Measurements from ENCODE around the gene SH3D19.

The SH3D19 gene

DNA sequence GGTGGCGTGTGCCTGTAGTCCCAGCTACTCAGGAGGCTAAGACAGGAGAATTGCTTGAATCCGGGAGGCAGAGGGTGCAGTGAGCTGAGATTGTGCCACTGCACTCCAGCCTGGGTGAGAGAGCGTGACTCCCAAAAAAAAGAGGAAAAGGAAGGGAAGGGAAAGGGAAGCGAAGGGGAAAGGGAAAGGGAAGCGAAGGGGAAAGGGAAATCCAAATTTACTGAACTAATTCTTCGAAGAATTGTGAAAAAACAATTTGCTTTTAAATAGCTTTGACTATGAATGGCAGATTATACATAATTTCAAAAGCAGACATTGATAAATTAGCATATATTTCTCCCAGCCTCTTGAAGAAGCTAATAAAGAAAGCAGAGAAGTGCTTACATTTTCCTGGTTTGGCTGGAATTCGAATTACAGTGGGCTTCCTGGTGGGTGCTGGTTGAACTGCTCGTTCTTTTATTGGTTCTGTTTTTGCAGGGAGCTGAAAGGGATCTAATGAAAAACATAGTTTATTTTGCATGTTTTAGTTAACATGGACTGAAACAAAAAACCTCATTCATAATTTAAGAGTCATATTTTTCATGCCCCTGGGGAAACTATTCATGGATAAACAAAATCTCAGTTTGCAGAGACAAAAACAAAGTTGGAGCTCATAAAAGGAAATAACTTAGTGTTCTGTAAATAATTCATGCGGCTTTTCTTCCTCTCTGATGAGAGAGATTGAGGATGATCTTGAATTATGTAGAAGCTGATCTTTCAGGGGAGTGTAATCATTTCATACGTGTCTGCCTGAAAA, 160.0 kb downstream of the SH3D19 start:
- no peak for DNase-seq (ENCODE audit: low read depth)
- H3K4me3 ChIP-seq (ENCODE audit: low read depth, low read length) = no peak overlapping the region
- TF ChIP-seq, protein P1, sequence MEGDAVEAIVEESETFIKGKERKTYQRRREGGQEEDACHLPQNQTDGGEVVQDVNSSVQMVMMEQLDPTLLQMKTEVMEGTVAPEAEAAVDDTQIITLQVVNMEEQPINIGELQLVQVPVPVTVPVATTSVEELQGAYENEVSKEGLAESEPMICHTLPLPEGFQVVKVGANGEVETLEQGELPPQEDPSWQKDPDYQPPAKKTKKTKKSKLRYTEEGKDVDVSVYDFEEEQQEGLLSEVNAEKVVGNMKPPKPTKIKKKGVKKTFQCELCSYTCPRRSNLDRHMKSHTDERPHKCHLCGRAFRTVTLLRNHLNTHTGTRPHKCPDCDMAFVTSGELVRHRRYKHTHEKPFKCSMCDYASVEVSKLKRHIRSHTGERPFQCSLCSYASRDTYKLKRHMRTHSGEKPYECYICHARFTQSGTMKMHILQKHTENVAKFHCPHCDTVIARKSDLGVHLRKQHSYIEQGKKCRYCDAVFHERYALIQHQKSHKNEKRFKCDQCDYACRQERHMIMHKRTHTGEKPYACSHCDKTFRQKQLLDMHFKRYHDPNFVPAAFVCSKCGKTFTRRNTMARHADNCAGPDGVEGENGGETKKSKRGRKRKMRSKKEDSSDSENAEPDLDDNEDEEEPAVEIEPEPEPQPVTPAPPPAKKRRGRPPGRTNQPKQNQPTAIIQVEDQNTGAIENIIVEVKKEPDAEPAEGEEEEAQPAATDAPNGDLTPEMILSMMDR (IDR thresholded peaks at IDR 0.05; ENCODE audit: insufficient read depth, low read depth, low read length, missing control alignments) = no peak

DNA sequence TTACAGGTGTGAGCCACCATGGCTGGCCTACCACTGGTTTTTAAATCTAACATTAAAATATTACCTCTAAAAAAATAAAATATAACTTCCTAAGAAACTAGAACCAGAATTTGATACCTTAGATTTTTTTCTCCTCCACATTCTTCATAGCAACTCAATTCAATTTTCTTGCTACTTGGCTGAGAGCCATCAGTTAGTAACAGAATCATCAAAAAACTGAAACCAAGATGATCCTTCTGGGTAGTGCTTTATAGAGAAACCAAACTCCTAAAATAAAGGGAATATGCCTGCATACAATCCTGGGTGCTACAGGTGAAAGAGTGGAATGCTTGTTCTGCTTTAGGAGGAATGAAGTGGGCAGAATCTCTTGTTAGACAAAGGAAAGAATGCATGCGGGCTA, 161.6 kb downstream of the SH3D19 start:
- H3K4me3 ChIP-seq (ENCODE audit: low read depth, low read length) = no peak overlapping the region
- TF ChIP-seq, protein P1 (IDR thresholded peaks at IDR 0.05; ENCODE audit: insufficient read depth, low read depth, low read length, missing control alignments) = no peak
- no peak for DNase-seq (ENCODE audit: low read depth)

GRCh38 chr4:151158979-151159378, 166.4 kb downstream of the SH3D19 start:
- TF ChIP-seq, protein P1 (IDR thresholded peaks at IDR 0.05; ENCODE audit: insufficient read depth, low read depth, low read length, missing control alignments) = no peak
- DNase-seq (ENCODE audit: low read depth) = no peak
- no peak overlapping the region for H3K4me3 ChIP-seq (ENCODE audit: low read depth, low read length)

- DNase-seq (ENCODE audit: low read depth) = no peak
- TF ChIP-seq, protein P1 (IDR thresholded peaks at IDR 0.05; ENCODE audit: insufficient read depth, low read depth, low read length, missing control alignments) = no peak
- no peak overlapping the region for H3K4me3 ChIP-seq (ENCODE audit: low read depth, low read length)
These were observed 167.9 kb downstream of the SH3D19 start for GRCh38 chr4:151157543-151157942.

- no peak overlapping the region for H3K4me3 ChIP-seq (ENCODE audit: low read depth, low read length)
- TF ChIP-seq, protein P1 (IDR thresholded peaks at IDR 0.05; ENCODE audit: insufficient read depth, low read depth, low read length, missing control alignments) = no peak
- no peak for DNase-seq (ENCODE audit: low read depth)
These were observed 171.8 kb downstream of the SH3D19 start for GRCh38 chr4:151153585-151153984.

DNA sequence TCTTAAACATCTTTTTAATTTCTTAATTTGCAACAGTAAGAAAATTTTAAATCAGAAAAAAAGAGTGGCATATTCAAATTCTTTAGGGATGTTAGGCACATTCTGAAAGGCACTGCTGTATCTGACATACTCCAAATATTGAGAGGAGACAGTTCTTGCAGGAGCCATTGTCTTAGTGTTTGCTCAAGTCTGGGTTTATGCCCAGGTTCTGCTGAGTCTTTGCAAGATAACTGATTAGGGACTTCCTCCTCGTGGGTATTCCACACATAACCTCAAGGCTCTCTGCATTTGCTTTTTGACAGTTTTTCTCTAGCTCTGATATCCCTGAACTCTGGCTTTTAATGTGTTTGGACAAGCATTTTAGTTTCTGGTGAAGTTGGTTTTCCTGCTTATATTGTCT, 173.4 kb downstream of the SH3D19 start:
- TF ChIP-seq, protein P1 (IDR thresholded peaks at IDR 0.05; ENCODE audit: insufficient read depth, low read depth, low read length, missing control alignments) = no peak
- no peak overlapping the region for H3K4me3 ChIP-seq (ENCODE audit: low read depth, low read length)
- DNase-seq (ENCODE audit: low read depth) = no peak
